ENCODE measurements around the gene SLITRK1.

GRCh38 chr13:83880275-83881139 lies 1.8 kb downstream of the SLITRK1 start:
- TF ChIP-seq CTCF (IDR thresholded peaks at IDR 0.05) = no peak
- no peak for TF ChIP-seq POLR2A (IDR thresholded peaks at IDR 0.05)

Data from right lobe of liver (tissue), 4 donors.